Esophagus squamous epithelium (tissue), 5 donors: Measurements from ENCODE around the gene YLPM1. TPM values are rescaled to one million over a fixed set of nuclear protein-coding genes. Genes with fewer than 3 reads are reported as not detected.

Experiments
- DNase-seq: peaks from one replicate; lab custom pipeline; 2025; lab: John Stamatoyannopoulos, UW
- H3K27ac ChIP-seq, 4 donors: fragments of 200-600 bp; sonication (generic); one replicate each; pipeline ENCODE4 v1.5.1; 2016 to 2019; ENCODE audit warnings: mild to moderate bottlenecking in 1 of 4
- H3K27me3 ChIP-seq, 4 donors: fragments of 200-600 bp; sonication (generic); 1 replicate in 3 of 4; 2 replicates in 1 of 4; pipeline versions ENCODE4 v1.5.1 to v1.6.0; 2017 to 2021; ENCODE audit warnings: antibody characterized with exemption in 1 of 4
- H3K36me3 ChIP-seq, 3 donors: fragments of 200-600 bp; sonication (generic); one replicate each; pipeline ENCODE4 v1.5.1; 2016 to 2019
- H3K4me1 ChIP-seq, 3 donors: fragments of 200-600 bp; sonication (generic); one replicate each; pipeline ENCODE4 v1.5.1; 2017 to 2019
- H3K4me3 ChIP-seq, 4 donors: fragments of 200-600 bp; sonication (generic); 1 replicate in 3 of 4; 2 replicates in 1 of 4; pipeline ENCODE4 v1.5.1; 2016 to 2019; ENCODE audit warnings: mild to moderate bottlenecking in 2 of 4, moderate library complexity in 1 of 4
- H3K9me3 ChIP-seq, 3 donors: fragments of 200-600 bp; sonication (generic); one replicate each; pipeline ENCODE4 v1.5.1; 2016 to 2019
- CTCF ChIP-seq, 6 experiments: fragments of 450-650 bp in 4 of 6; fragments of 200-600 bp in 2 of 6; sonication (generic) in 2 of 6; IDR thresholded peaks; one replicate each; pipeline ENCODE4 v1.5.1; 2016 to 2019; ENCODE audit warnings: antibody characterized with exemption in 6 of 6, mild to moderate bottlenecking in 4 of 6, moderate library complexity in 4 of 6
- POLR2A ChIP-seq, 4 donors: fragments of 450-650 bp; IDR thresholded peaks; one replicate each; pipeline ENCODE4 v1.6.1; 2017; ENCODE audit warnings: antibody characterized with exemption in 4 of 4, mild to moderate bottlenecking in 4 of 4, moderate library complexity in 3 of 4
- WGBS, 2 donors: methylation state at CpG; one replicate each; pipeline ENCODE4 v1.1.5; 2018; 5-methylcytosine and 5-hydroxymethylcytosine counted together
- intact Hi-C: fragments of 100-400 bp; cut with DNase I; formaldehyde crosslinking; loops from one replicate; pipeline ENCODE4 v1.15.0; 2022
- total RNA-seq, 4 donors: library from RNA; depleted of rRNA; stranded (reverse); fragments of >200 nt; gene quantifications; one replicate each; pipeline ENCODE4 v1.1.0, GENCODE V29; 2016
- donor health status: DM: yes; HTN: yes; CAD: no.

The YLPM1 gene
- total RNA-seq, 4 donors from 2014 or later: 20.4 to 48.8 (median 28.2) TPM

- intact Hi-C loops: no loop called here
- Histone ChIP-seq H3K9me3 (no peaks in the 10 kb centered on the region), H3K4me1 (peaks cover 0 to 9% (median 0%) of the 10 kb centered on the region in 3 donors), H3K27me3 (no peaks in the 10 kb centered on the region), H3K27ac (no peak overlapping the region), H3K4me3 (no peak overlapping the region), H3K36me3 (no peaks in the 10 kb centered on the region)
- DNase-seq: no peak
- TF ChIP-seq CTCF (IDR thresholded peaks at IDR 0.05) (no peak), POLR2A (IDR thresholded peaks at IDR 0.05) (no peak)
- WGBS, 2 donors: 48 to 61% methylated on average over 3 of the region's 3 CpGs
These were observed 98.6 kb downstream of the YLPM1 start for GRCh38 chr14:74861734-74862090.

- no peaks in the 10 kb centered on the region for H3K36me3 ChIP-seq
- no peak for DNase-seq
- TF ChIP-seq POLR2A (IDR thresholded peaks at IDR 0.05): no peak
- TF ChIP-seq CTCF (IDR thresholded peaks at IDR 0.05): no peak
- H3K4me3 ChIP-seq: no peak overlapping the region
- no peaks in the 10 kb centered on the region for H3K9me3 ChIP-seq
- intact Hi-C loops: no loop called here
- H3K4me1 ChIP-seq: peaks cover 0 to 9% (median 0%) of the 10 kb centered on the region in 3 donors
- H3K27ac ChIP-seq: no peak overlapping the region
- no peaks in the 10 kb centered on the region for H3K27me3 ChIP-seq
- 69 to 92% methylated on average over 2 to 6 of the region's 9 CpGs for WGBS, 2 donors
These were observed 100.2 kb downstream of the YLPM1 start for GRCh38 chr14:74863274-74863673.

GRCh38 chr14:74864198-74864597, 101.1 kb downstream of the YLPM1 start:
- Histone ChIP-seq H3K4me1 (peaks cover 0 to 9% (median 0%) of the 10 kb centered on the region in 3 donors), H3K27ac (no peak overlapping the region), H3K9me3 (no peaks in the 10 kb centered on the region), H3K4me3 (no peak overlapping the region), H3K27me3 (no peaks in the 10 kb centered on the region), H3K36me3 (no peaks in the 10 kb centered on the region)
- no peak for DNase-seq
- whole genome bisulfite sequencing, 2 donors: 65 to 78% methylated on average over 9 of the region's 9 CpGs
- intact Hi-C loops: loop anchor here (2.0 kb wide), 1 partner anchor 37 kb away; no protein-coding TSS in a partner anchor
- TF ChIP-seq CTCF (IDR thresholded peaks at IDR 0.05) (no peak), POLR2A (IDR thresholded peaks at IDR 0.05) (no peak)

- TF ChIP-seq POLR2A (IDR thresholded peaks at IDR 0.05) (no peak), CTCF (IDR thresholded peaks at IDR 0.05) (no peak)
- no peak for DNase-seq
- Histone ChIP-seq H3K9me3 (no peaks in the 10 kb centered on the region), H3K4me1 (peaks cover 0 to 9% (median 0%) of the 10 kb centered on the region in 3 donors), H3K4me3 (no peak overlapping the region), H3K27ac (no peak overlapping the region), H3K27me3 (no peaks in the 10 kb centered on the region), H3K36me3 (no peaks in the 10 kb centered on the region)
- intact Hi-C loops: loop anchor here (2.0 kb wide), 1 partner anchor 36 kb away; no protein-coding TSS in a partner anchor
- WGBS, 2 donors: 91 to 96% methylated on average over 5 of the region's 5 CpGs
These were observed 102.0 kb downstream of the YLPM1 start for GRCh38 chr14:74865156-74865555.

GRCh38 chr14:74866708-74867389, 103.7 kb downstream of the YLPM1 start:
- Histone ChIP-seq H3K36me3 (no peaks in the 10 kb centered on the region), H3K27ac (no peak overlapping the region)
- TF ChIP-seq CTCF (IDR thresholded peaks at IDR 0.05): no peak

More at GRCh38 chr14:74866708-74867389, 103.7 kb downstream of the YLPM1 start:
- Histone ChIP-seq H3K9me3 (no peaks in the 10 kb centered on the region), H3K27me3 (no peaks in the 10 kb centered on the region), H3K4me1 (no peaks in the 10 kb centered on the region), H3K4me3 (no peak overlapping the region)
- intact Hi-C loops: no loop called here
- 77 to 78% methylated on average over 3 of the region's 3 CpGs for WGBS, 2 donors
- DNase-seq: no peak
